HUES6 (cell line): Measurements from ENCODE around the gene EIF2S2.

Experiments
- H3K27ac ChIP-seq: 2 replicates; pipeline ENCODE4 v1.7.0; 2013; ENCODE audit warnings: low read depth, mild to moderate bottlenecking, low read length, inconsistent platforms
- H3K27me3 ChIP-seq: 2 replicates; pipeline ENCODE4 v1.6.1; 2013; ENCODE audit warnings: low read length; ENCODE audit not compliant: control insufficient read depth, insufficient read depth
- H3K36me3 ChIP-seq: 2 replicates; pipeline ENCODE4 v1.6.1; 2013; ENCODE audit warnings: low read length; ENCODE audit not compliant: control insufficient read depth, insufficient read depth
- H3K4me1 ChIP-seq: 2 replicates; pipeline ENCODE4 v1.6.1; 2013; ENCODE audit warnings: low read length; ENCODE audit not compliant: control insufficient read depth, insufficient read depth
- H3K4me3 ChIP-seq: 2 replicates; pipeline ENCODE4 v1.5.1; 2013; ENCODE audit warnings: low read depth, low read length
- H3K9ac ChIP-seq: one replicate; pipeline ENCODE4 v1.6.1; 2013; ENCODE audit warnings: mild to moderate bottlenecking, low read length
- H3K9me3 ChIP-seq: 2 replicates; pipeline ENCODE4 v1.6.1; 2013; ENCODE audit warnings: low read depth, low read length; ENCODE audit not compliant: control insufficient read depth, insufficient read depth

The EIF2S2 gene

GRCh38 chr20:34045930-34046725 is 65.9 kb downstream of the EIF2S2 start:
- H3K27me3 ChIP-seq: no peaks in the 10 kb centered on the region
- peaks cover 36% of the 10 kb centered on the region for H3K4me1 ChIP-seq
- H3K36me3 ChIP-seq: no peaks in the 10 kb centered on the region
- H3K9me3 ChIP-seq: no peaks in the 10 kb centered on the region
- H3K9ac ChIP-seq: no peak overlapping the region
- no peak overlapping the region for H3K4me3 ChIP-seq
- no peak overlapping the region for H3K27ac ChIP-seq

GRCh38 chr20:34045294-34045693 is 66.7 kb downstream of the EIF2S2 start:
- no peak overlapping the region for H3K4me3 ChIP-seq

GRCh38 chr20:34043025-34043424 is 69.0 kb downstream of the EIF2S2 start:
- no peak overlapping the region for H3K4me3 ChIP-seq
- peaks cover 27% of the 10 kb centered on the region for H3K4me1 ChIP-seq
- H3K9ac ChIP-seq: no peak overlapping the region
- H3K27me3 ChIP-seq: no peaks in the 10 kb centered on the region
- no peak overlapping the region for H3K27ac ChIP-seq
- no peaks in the 10 kb centered on the region for H3K9me3 ChIP-seq
- H3K36me3 ChIP-seq: no peaks in the 10 kb centered on the region

More at GRCh38 chr20:34045294-34045693, 66.7 kb downstream of the EIF2S2 start:
- Histone ChIP-seq H3K36me3 (no peaks in the 10 kb centered on the region), H3K27me3 (no peaks in the 10 kb centered on the region), H3K9me3 (no peaks in the 10 kb centered on the region), H3K4me1 (peaks cover 33% of the 10 kb centered on the region), H3K27ac (no peak overlapping the region), H3K9ac (no peak overlapping the region)

- H3K27ac ChIP-seq: no peak overlapping the region
- no peaks in the 10 kb centered on the region for H3K9me3 ChIP-seq
- no peak overlapping the region for H3K4me3 ChIP-seq
- no peak overlapping the region for H3K9ac ChIP-seq
- peaks cover 22% of the 10 kb centered on the region for H3K4me1 ChIP-seq
- no peaks in the 10 kb centered on the region for H3K27me3 ChIP-seq
- H3K36me3 ChIP-seq: no peaks in the 10 kb centered on the region
Measured at GRCh38 chr20:34042262-34042661, 69.8 kb downstream of the EIF2S2 start.

- Histone ChIP-seq H3K4me3 (no peak overlapping the region), H3K27me3 (no peaks in the 10 kb centered on the region), H3K36me3 (no peaks in the 10 kb centered on the region)
Measured at GRCh38 chr20:34041226-34041625, 70.8 kb downstream of the EIF2S2 start.

GRCh38 chr20:34040300-34040995 is 71.6 kb downstream of the EIF2S2 start:
- no peaks in the 10 kb centered on the region for H3K36me3 ChIP-seq
- no peak overlapping the region for H3K4me3 ChIP-seq
- H3K9ac ChIP-seq: no peak overlapping the region
- H3K4me1 ChIP-seq: peaks cover 16% of the 10 kb centered on the region
- no peaks in the 10 kb centered on the region for H3K9me3 ChIP-seq
- H3K27ac ChIP-seq: no peak overlapping the region
- no peaks in the 10 kb centered on the region for H3K27me3 ChIP-seq

More at GRCh38 chr20:34041226-34041625, 70.8 kb downstream of the EIF2S2 start:
- no peak overlapping the region for H3K27ac ChIP-seq
- H3K4me1 ChIP-seq: peaks cover 24% of the 10 kb centered on the region
- no peaks in the 10 kb centered on the region for H3K9me3 ChIP-seq
- H3K9ac ChIP-seq: no peak overlapping the region
